SJSA1 (cell line): ENCODE data around the gene CEP63. TPM values are rescaled to one million over a fixed set of nuclear protein-coding genes. Genes with fewer than 3 reads are reported as not detected.

Experiments used
- DNase-seq, 2 experiments: peaks; one replicate each; pipeline ENCODE4 v3.0.0-alpha.2; 2015 to 2020; ENCODE audit warnings: low spot score in 2 of 2, low read depth in 1 of 2
- H3K27ac ChIP-seq: fragments of 250-450 bp; sonication (Bioruptor Pico); 2 replicates; pipeline ENCODE4 v1.5.1; 2020; ENCODE audit warnings: mild to moderate bottlenecking, moderate library complexity
- H3K27me3 ChIP-seq: fragments of 250-450 bp; sonication (Bioruptor Pico); replicated peaks from 2 replicates; pipeline ENCODE4 v1.5.1; 2020; ENCODE audit warnings: mild to moderate bottlenecking, moderate library complexity
- H3K36me3 ChIP-seq: fragments of 250-450 bp; sonication (Bioruptor Pico); 2 replicates; pipeline ENCODE4 v1.5.1; 2020; ENCODE audit warnings: mild to moderate bottlenecking
- H3K4me1 ChIP-seq: fragments of 250-450 bp; sonication (Bioruptor Pico); replicated peaks from 2 replicates; pipeline ENCODE4 v1.6.1; 2021; ENCODE audit warnings: mild to moderate bottlenecking
- H3K4me3 ChIP-seq: fragments of 250-450 bp; sonication (Bioruptor Pico); 2 replicates; pipeline ENCODE4 v1.5.1; 2020; ENCODE audit warnings: mild to moderate bottlenecking
- H3K9me3 ChIP-seq: fragments of 250-450 bp; sonication (Bioruptor Pico); replicated peaks from 2 replicates; pipeline ENCODE4 v1.5.1; 2020; ENCODE audit warnings: mild to moderate bottlenecking
- total RNA-seq: library from RNA; depleted of rRNA; stranded (reverse); fragments of >200 nt; shearing (Covaris generic); gene quantifications from 2 replicates; pipeline ENCODE4 v1.2.3, GENCODE V29; 2014

CEP63 gene
- total RNA-seq, 1 experiment from 2014 or later = 18.8 TPM

DNA sequence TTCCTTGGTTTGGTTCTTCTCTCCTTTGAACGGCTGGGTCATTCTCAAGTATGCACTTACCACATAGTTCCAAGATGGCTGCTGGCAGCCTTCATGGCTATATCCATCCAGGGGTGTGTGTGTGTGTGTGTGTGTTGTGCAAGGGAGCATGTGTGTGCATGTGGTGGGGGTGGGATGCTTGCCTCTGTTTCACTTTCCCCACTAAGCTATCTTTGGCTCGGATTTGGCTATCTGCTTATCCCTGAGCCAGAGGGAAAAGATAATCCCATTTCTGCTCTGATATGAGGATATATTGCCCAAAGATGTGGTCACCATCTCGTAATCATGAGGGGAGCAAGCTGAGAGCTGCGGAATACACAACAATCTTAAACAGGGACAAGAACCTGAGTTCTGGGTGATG, 26.3 kb upstream of the CEP63 start:
- H3K27me3 ChIP-seq = no peaks in the 10 kb centered on the region
- DNase-seq = no peak
- H3K36me3 ChIP-seq = no peaks in the 10 kb centered on the region
- H3K9me3 ChIP-seq = no peaks in the 10 kb centered on the region
- peaks cover 28% of the 10 kb centered on the region for H3K4me1 ChIP-seq
- H3K4me3 ChIP-seq = no peak overlapping the region
- H3K27ac ChIP-seq = no peak overlapping the region

DNA sequence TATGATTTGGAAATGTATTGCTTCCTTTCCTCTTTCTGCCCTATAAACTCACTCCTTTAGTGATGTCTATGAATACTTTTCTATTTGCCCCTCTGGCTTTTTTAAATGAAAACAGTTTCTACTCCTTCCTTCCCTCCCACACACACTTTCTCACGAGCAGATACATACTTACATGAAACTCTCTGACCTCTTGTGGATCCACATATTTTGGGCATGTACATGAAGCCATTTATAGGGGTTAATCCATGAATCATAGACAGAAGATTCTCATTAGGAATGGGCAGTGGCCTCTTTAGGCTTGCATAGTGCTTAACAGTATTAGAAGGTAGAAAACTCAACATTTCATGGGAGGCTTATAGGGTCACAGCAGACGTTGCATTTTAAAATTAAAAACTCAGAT, 24.9 kb upstream of the CEP63 start:
- Histone ChIP-seq H3K9me3 (no peaks in the 10 kb centered on the region), H3K4me3 (no peak overlapping the region), H3K4me1 (peaks cover 32% of the 10 kb centered on the region), H3K27ac (no peak overlapping the region), H3K36me3 (no peaks in the 10 kb centered on the region), H3K27me3 (no peaks in the 10 kb centered on the region)
- DNase-seq = no peak

DNA sequence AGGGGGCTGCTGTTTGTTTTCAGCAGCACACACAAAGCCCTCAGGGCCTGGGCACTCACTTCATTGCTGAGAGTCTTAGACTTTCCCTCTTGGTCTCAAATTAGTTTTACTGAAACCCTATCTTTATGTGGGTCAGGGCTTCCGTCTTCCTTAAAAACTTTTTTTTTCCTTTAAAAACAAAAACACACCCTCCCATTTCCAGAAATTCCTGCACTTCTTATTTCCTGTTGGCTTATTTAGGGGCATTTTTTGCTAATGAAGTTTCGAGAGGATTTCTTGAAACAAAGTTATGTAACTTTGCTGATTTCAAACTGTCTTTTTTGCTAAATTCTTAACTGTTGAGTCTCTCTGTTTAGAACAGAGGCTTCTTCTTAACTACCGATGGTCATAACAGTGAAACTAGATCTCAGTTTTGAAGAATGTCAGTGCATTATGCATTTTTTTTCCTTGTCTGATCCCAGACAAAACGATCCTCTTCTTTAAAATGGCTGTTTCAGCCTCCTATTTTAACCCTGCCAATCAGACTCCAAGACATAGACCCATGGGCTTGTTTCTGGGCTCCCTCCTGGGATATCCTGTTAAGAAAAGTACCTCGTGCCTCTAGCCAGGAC, 23.4 kb upstream of the CEP63 start:
- Histone ChIP-seq H3K4me1 (peaks cover 36% of the 10 kb centered on the region), H3K36me3 (no peaks in the 10 kb centered on the region), H3K9me3 (no peaks in the 10 kb centered on the region), H3K27ac (peak overlapping the region; percentile 69), H3K4me3 (no peak overlapping the region), H3K27me3 (no peaks in the 10 kb centered on the region)
- peak in 1 of 2 experiments; percentile 48 for DNase-seq

DNA sequence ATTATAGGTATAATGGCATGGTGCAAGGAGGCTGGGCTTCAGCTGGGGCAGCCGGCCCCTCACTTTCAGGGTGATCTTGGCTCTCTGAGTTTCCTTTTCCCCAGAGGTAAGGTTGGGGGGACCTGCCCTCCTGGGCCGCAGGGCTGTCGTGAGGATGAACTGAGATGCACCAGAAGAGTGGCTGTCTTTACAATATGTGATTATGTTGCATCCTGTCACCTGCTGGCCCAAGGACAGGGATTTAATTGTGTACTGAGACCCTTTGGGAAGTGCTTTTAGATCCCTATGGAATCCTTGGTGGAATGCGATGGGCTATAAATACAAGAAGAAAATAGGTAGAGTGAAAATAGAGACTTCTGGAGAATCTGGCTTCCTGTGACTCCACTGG, 22.2 kb upstream of the CEP63 start:
- H3K27me3 ChIP-seq = no peaks in the 10 kb centered on the region
- H3K4me3 ChIP-seq = no peak overlapping the region
- no peak for DNase-seq
- no peaks in the 10 kb centered on the region for H3K9me3 ChIP-seq
- peaks cover 38% of the 10 kb centered on the region for H3K4me1 ChIP-seq
- peak overlapping the region; percentile 69 for H3K27ac ChIP-seq
- H3K36me3 ChIP-seq = no peaks in the 10 kb centered on the region

DNA sequence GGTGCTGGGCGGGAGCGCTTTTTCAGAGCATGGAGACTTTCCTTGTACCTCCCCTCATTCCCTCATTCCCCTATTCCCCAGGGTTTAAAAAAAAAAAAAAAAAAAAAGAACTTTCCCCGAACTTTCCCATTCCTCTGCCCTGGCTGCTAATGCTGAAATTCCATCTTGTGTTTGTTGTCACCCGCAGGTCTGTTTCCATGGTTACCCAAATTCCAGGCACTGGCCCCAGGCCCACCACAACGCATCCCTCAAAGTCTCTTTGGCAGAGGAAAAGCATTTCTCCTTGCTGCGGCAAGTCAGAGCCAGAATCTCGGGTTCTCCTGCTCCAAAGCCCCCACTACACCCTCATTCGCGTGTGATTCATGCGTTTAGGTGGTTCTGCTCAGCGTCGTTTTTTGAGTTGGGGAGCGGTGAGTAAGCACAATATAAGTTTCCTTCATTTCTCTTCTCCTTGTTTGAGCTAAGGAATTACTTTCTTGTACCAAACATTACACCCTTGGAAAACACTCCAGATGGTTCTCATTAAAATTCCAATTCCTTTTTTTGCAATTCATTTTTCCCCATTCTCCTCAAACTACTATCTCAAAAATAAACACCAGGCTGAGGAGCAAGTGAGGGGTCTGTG, 21.7 kb upstream of the CEP63 start:
- Histone ChIP-seq H3K36me3 (no peaks in the 10 kb centered on the region), H3K9me3 (no peaks in the 10 kb centered on the region), H3K4me1 (peaks cover 38% of the 10 kb centered on the region), H3K4me3 (no peak overlapping the region), H3K27ac (peak overlapping the region; percentile 69), H3K27me3 (no peaks in the 10 kb centered on the region)
- DNase-seq = peak; percentile 82 to 88

DNA sequence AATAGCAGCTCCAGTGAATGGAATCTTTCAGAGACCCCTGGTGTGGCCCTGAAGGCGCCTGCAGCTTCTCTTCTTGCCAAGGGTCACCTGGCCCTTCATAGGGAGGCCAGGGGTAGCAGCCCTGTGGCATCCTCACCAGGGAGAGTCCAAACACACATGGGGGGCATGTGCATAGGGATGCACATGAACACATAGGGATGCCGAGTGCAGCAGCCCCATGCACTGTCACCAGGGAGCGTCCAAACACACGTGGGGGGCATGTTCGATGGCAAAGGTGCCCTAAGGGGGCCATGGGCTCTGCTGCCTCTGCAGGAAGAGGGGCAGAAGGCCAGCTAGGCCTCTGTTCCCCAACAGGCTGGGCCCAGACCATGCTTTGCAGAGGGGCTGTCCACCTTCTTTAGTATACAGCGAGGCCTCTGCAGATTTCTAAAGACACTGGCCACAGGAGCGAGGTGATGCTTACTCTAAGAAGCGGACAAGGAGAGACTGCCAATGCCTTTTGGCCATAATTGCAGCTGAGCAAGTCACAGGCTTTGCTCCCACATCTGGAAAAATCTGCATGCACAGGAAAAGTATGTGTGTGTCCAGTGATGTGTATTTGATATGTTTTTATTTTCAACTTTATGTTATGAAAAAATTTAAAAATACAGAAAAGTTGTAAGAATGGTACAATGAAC, 21.0 kb upstream of the CEP63 start:
- no peak for DNase-seq
- Histone ChIP-seq H3K4me1 (peaks cover 38% of the 10 kb centered on the region), H3K9me3 (no peaks in the 10 kb centered on the region), H3K36me3 (no peaks in the 10 kb centered on the region), H3K27ac (peak overlapping the region; percentile 69), H3K27me3 (no peaks in the 10 kb centered on the region), H3K4me3 (no peak overlapping the region)

DNA sequence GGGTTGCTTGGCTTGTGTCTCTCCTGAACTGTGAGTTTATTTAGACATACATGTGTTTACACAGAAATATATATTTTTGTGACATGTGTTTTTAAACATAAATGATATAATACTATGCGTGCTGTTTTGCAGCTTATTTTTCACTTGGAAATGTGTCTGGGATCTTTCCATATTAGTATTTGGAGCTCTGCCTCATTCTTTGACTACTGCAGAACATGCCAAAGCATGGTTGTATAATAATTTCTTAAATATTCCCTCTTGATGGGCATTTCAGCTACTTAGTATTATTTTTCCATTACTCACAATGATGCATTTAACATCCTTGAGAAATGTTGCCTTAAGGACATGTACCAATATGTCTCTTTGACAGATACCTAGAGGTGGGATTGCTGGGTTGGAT, 19.5 kb upstream of the CEP63 start:
- Histone ChIP-seq H3K27ac (no peak overlapping the region), H3K36me3 (no peaks in the 10 kb centered on the region), H3K9me3 (no peaks in the 10 kb centered on the region), H3K27me3 (no peaks in the 10 kb centered on the region), H3K4me1 (peaks cover 41% of the 10 kb centered on the region), H3K4me3 (no peak overlapping the region)
- DNase-seq = no peak

DNA sequence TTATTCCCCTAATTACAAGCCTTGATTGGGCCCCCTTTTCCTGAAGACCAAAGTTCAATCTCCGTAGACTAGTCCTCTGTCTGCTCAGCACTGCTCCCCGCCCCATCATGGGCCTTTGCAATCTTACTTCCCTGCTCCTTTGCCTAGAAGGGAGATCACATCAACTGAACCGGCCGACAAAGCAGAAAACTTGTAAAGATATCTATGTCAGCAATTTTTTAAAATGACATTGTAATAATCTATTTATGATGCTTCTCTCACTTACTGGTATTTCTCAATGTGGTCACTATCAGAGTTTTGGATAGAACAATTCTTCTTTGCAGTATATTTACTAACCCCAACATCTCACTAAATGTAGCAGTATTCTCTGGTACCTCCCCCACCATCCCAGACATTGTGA, 17.3 kb upstream of the CEP63 start:
- H3K4me3 ChIP-seq = no peak overlapping the region
- H3K4me1 ChIP-seq = peaks cover 33% of the 10 kb centered on the region
- H3K36me3 ChIP-seq = no peaks in the 10 kb centered on the region
- no peaks in the 10 kb centered on the region for H3K9me3 ChIP-seq
- H3K27ac ChIP-seq = no peak overlapping the region
- no peak for DNase-seq
- H3K27me3 ChIP-seq = no peaks in the 10 kb centered on the region

DNA sequence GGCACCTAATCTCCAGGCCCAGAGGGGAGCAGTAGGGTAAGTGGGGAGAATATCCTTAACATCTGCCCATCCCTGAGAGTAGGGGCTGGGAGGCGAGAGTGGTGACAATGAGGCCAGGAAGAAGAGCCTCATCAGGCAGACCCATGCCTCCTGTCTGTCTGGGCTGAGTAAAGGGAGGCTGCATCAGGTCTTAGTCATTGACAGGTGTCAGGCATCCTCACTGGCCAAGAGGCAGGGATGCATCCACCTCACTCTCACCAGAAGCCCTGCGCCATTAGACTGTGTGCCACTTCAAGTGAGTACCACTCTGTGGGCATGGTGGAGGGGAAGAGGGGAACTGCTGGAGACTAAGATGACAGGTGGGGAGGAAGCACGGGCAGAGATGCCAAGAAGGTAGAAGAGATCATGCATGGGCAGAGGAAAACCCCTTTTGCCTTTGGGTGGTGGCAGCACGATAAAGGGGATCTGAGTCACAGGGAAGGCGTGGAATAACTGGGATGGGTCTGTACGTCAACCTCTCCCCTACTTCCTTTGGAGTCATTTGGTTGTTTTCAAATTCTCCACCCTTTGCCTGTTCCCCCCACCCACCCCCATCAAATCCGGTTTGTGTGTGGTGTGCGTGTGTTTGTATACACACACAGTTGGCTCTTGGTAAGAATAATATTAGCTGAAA, 14.2 kb upstream of the CEP63 start:
- peak; percentile 65 to 69 for DNase-seq

DNA sequence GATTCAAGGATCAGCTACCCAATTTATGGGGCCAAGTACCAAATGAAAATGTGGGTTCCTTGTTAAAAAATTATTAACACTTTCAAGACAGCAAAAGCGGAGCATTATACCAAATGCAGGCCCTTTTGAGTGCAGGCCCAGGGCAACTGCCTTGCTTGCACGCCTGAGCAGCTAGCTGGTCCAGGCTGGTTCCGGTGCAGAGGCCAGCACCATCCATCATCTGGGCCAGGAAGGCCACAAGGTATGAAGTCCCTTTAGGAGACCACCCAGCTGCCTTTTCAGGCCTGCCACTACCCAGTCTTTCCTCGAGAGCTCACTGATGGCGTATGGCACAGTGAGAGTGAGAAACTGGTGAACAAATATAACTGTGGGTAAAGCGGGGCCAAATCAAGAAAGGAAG, 13.0 kb upstream of the CEP63 start:
- Histone ChIP-seq H3K9me3 (no peaks in the 10 kb centered on the region), H3K4me3 (no peak overlapping the region), H3K27ac (no peak overlapping the region), H3K36me3 (peaks cover 17% of the 10 kb centered on the region), H3K27me3 (no peaks in the 10 kb centered on the region), H3K4me1 (peaks cover 22% of the 10 kb centered on the region)
- no peak for DNase-seq

More for the DNA sequence above, 14.2 kb upstream of the CEP63 start:
- Histone ChIP-seq H3K4me1 (peaks cover 20% of the 10 kb centered on the region), H3K4me3 (no peak overlapping the region), H3K36me3 (peaks cover 5% of the 10 kb centered on the region), H3K27me3 (no peaks in the 10 kb centered on the region), H3K27ac (peak overlapping the region; percentile 39), H3K9me3 (no peaks in the 10 kb centered on the region)

DNA sequence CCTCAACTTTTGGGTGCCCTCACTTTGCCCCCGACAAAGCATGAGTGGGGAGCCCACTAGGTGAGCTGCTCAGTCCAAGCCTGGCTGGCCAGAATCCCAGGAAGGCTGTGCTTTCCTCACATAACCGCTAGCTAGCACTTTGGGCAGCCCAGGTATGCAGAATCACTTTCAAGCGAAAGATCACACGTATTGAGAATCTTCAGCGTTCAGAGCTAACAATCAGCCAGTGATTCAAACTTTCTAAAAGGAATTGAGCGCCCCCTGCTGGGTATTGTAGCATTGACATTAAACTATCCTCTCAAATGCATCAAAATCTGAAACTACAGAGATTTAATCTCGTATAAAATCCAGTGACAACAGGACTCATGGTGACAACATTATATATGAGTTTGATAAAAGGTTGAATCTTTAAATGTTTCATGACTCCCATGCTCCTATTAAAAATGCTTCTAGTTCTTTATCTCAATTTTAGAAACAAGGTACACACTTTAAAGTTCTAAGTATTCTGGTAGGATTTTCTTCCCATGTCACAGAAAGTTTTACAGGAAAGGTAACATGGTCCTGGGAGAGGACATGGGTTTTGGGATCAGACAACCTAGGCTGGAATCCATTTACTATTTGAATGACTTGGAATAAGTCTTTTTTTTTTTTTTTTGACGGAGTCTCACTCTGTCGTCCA, 11.8 kb upstream of the CEP63 start:
- peak; percentile 62 to 81 for DNase-seq
- Histone ChIP-seq H3K4me1 (peaks cover 33% of the 10 kb centered on the region), H3K9me3 (no peaks in the 10 kb centered on the region), H3K4me3 (no peak overlapping the region), H3K27me3 (no peaks in the 10 kb centered on the region), H3K36me3 (peaks cover 27% of the 10 kb centered on the region), H3K27ac (no peak overlapping the region)

DNA sequence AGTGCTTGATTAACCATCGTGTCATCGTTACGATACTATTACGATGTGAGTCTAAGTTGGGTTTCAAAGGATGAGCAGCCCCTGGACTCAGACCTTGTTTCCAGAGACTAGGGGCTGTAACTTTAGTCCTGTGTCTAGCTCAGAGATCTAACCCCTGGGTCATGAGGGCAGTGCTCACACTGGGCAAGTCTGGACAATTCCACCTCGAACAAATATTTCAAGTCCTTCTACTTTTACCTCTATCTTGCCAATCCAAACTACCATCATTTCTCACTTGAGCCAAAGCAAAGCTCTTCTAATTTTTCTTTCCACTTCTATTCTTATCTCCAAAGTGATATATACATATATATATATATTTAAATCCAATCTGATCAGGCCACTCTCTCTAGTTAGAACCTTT, 10.9 kb upstream of the CEP63 start:
- Histone ChIP-seq H3K4me1 (peaks cover 33% of the 10 kb centered on the region), H3K27me3 (no peaks in the 10 kb centered on the region), H3K9me3 (no peaks in the 10 kb centered on the region), H3K27ac (no peak overlapping the region), H3K4me3 (no peak overlapping the region), H3K36me3 (peaks cover 37% of the 10 kb centered on the region)
- DNase-seq = no peak

DNA sequence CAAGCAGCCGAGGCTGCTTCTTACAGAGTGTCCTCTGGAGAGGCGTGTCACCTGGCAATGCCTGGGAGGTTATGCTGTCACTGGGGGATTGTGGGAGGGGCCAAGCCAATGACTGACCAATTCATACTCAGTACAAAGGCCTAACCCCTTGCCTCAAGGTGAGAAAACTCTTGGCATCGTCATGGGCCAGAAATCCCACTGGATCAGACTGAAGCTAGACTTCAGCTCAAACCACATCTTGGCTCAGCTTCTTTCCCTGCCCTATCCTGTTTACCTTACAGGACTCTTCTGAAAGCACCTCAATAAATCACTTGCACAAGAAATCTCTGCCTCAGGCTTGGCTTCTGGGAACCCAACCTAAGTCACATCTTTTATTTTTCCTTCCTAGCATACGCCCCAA, 9.6 kb upstream of the CEP63 start:
- Histone ChIP-seq H3K4me1 (peaks cover 30% of the 10 kb centered on the region), H3K27me3 (no peaks in the 10 kb centered on the region), H3K27ac (no peak overlapping the region), H3K9me3 (no peaks in the 10 kb centered on the region), H3K36me3 (peaks cover 50% of the 10 kb centered on the region), H3K4me3 (no peak overlapping the region)
- no peak for DNase-seq
